Measurements from ENCODE around the gene TP73.

Gene TP73

DNA sequence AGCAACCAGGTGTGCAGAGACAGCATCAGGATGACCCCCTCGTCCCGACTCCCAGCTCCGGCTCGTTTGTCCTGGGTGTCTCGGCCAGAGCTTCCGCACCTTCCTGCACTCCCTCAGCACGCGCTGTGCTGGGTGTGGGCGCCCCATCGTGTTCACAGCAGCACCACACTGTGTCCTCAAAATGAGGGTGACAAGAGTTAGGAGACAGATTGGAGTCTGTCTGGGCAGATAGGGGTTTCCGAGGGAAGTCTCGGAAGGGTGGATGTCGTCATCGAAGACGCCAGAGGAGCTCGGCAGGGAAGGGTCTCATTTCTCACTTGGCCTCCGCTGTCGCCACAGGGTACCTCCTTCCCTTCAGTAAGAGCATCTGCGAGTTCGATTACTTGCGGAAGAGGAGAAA is 104.1 kb downstream of the TP73 start:
- no peak for DNase-seq (ENCODE audit: low read depth)
- no peak for TF ChIP-seq CTCF (IDR thresholded peaks at IDR 0.05; ENCODE audit: low read depth, low read length, missing control alignments)
- H3K4me3 ChIP-seq (ENCODE audit: low read depth, low read length), result no peak overlapping the region

GRCh38 chr1:3759164-3759563 is 106.8 kb downstream of the TP73 start:
- H3K4me3 ChIP-seq (ENCODE audit: low read depth, low read length), result no peak overlapping the region
- no peak for TF ChIP-seq CTCF (IDR thresholded peaks at IDR 0.05; ENCODE audit: low read depth, low read length, missing control alignments)
- no peak for DNase-seq (ENCODE audit: low read depth)

GRCh38 chr1:3759796-3760195 is 107.5 kb downstream of the TP73 start:
- no peak for TF ChIP-seq CTCF (IDR thresholded peaks at IDR 0.05; ENCODE audit: low read depth, low read length, missing control alignments)
- DNase-seq (ENCODE audit: low read depth), result no peak
- no peak overlapping the region for H3K4me3 ChIP-seq (ENCODE audit: low read depth, low read length)

GRCh38 chr1:3761296-3762010 is 109.1 kb downstream of the TP73 start:
- no peak overlapping the region for H3K4me3 ChIP-seq (ENCODE audit: low read depth, low read length)
- no peak for TF ChIP-seq CTCF (IDR thresholded peaks at IDR 0.05; ENCODE audit: low read depth, low read length, missing control alignments)
- no peak for DNase-seq (ENCODE audit: low read depth)

GRCh38 chr1:3762151-3762872 is 110.0 kb downstream of the TP73 start:
- H3K4me3 ChIP-seq (ENCODE audit: low read depth, low read length), result no peak overlapping the region
- no peak for DNase-seq (ENCODE audit: low read depth)
- TF ChIP-seq CTCF (IDR thresholded peaks at IDR 0.05; ENCODE audit: low read depth, low read length, missing control alignments), result no peak

GRCh38 chr1:3762873-3763228 is 110.5 kb downstream of the TP73 start:
- TF ChIP-seq CTCF (IDR thresholded peaks at IDR 0.05; ENCODE audit: low read depth, low read length, missing control alignments), result no peak
- no peak for DNase-seq (ENCODE audit: low read depth)
- no peak overlapping the region for H3K4me3 ChIP-seq (ENCODE audit: low read depth, low read length)

Measured in GM12864 (cell line).